Cardiac fibroblast (primary cell): ENCODE data around the gene PGAP2.
"Not testable (repeated sequence)": the region's sequence is repeated elsewhere in the genome, so short reads cannot be mapped to it uniquely, and the experiment has no call there.

Source experiments
- DNase-seq, 2 donors: peaks; one replicate each; pipeline versions ENCODE4 v3.0.0 to v3.0.0-alpha.2; 2010; ENCODE audit warnings: low read depth in 2 of 2
- H3K4me3 ChIP-seq, 2 donors: replicated peaks in 1 of 2; 1 replicate in 1 of 2; 2 replicates in 1 of 2; pipeline ENCODE4 v1.5.1; 2011; ENCODE audit warnings: low read depth in 2 of 2, low read length in 2 of 2, mild to moderate bottlenecking in 2 of 2, moderate library complexity in 1 of 2
- TF ChIP-seq, protein P1 (sequence below): IDR thresholded peaks from one replicate; pipeline ENCODE4 v1.5.1; 2011; ENCODE audit warnings: low read depth, mild to moderate bottlenecking, low read length, inconsistent platforms

Gene PGAP2

DNA sequence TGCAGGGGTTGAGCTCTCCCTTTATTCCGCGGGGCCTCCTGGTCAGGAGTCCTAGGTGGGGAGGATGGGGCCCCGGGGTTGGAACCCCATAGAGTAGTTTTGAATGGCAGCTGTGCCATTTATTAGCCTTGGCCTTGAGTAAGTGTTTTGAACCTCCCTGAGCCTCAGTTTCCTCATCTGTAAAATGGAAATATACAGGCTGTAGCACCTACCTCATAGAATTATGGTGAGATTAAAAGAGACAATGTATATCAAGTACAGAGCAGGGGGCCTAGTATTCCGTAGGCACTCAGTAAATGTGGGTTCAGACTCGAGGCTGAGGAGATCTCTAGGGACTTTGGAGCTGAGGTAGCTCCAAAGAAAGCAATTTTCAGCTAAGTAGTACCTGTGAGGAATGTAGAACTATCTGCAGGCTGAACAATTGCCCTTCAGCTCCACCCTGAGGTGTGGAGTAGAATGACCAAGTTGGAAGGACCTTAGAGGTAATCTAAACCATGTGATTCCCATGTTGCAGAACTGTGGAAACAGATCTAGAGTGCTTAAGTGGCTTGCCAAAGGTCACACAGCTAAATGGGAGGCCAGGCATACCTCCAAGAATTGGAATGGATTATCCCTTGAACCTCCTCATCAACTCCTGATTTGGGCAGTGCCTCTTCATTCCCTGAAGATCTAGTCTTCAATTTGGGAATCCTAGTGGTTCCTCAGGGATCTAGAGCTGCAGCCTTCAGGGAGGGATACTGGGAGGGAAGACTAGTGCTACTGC is 682 bp downstream of the PGAP2 start:
- DNase-seq: peak; percentile 55
- H3K4me3 ChIP-seq: peak overlapping the region; percentile 64 to 76
- TF ChIP-seq, protein P1, sequence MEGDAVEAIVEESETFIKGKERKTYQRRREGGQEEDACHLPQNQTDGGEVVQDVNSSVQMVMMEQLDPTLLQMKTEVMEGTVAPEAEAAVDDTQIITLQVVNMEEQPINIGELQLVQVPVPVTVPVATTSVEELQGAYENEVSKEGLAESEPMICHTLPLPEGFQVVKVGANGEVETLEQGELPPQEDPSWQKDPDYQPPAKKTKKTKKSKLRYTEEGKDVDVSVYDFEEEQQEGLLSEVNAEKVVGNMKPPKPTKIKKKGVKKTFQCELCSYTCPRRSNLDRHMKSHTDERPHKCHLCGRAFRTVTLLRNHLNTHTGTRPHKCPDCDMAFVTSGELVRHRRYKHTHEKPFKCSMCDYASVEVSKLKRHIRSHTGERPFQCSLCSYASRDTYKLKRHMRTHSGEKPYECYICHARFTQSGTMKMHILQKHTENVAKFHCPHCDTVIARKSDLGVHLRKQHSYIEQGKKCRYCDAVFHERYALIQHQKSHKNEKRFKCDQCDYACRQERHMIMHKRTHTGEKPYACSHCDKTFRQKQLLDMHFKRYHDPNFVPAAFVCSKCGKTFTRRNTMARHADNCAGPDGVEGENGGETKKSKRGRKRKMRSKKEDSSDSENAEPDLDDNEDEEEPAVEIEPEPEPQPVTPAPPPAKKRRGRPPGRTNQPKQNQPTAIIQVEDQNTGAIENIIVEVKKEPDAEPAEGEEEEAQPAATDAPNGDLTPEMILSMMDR: peak; percentile 33

DNA sequence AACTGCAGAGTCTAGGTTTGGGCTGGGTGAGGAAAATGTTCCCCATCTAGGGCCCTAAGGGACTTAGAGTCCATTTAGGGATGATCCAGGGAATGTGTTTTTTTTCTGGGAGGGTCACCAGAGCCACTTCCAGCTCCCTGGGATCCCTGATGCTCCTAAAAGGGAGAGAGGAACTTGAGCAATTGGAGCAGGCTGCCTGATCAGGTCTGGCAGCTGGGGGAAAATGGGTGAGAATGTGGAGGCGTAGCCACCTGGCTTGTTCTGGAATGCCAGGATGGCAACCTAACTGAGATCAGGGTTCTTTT is 1.2 kb downstream of the PGAP2 start:
- TF ChIP-seq, protein P1: no peak

DNA sequence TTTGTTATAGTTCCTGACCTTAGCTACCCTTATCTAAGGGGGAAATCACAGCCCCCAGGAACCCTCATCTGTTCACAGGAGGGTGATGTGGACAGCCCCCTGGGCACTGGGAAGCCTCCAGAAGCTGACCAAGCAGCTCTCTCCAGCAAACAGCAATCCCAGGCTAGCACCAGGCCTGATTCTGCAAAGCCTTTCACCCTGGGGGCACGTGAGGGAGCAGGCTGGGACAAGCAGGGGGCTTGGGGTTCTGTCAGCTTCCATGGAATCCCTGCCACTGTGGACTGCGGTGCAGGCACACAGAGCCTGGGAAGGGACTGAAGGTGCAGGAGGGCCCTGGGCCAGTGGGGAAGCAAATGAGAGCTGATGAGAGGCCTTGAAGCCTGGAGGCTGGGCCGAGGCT is 2.1 kb downstream of the PGAP2 start:
- TF ChIP-seq, protein P1: no peak
- no peak for DNase-seq
- H3K4me3 ChIP-seq: no peak overlapping the region

More for the DNA sequence above, 1.2 kb downstream of the PGAP2 start:
- DNase-seq: no peak
- no peak overlapping the region for H3K4me3 ChIP-seq

DNA sequence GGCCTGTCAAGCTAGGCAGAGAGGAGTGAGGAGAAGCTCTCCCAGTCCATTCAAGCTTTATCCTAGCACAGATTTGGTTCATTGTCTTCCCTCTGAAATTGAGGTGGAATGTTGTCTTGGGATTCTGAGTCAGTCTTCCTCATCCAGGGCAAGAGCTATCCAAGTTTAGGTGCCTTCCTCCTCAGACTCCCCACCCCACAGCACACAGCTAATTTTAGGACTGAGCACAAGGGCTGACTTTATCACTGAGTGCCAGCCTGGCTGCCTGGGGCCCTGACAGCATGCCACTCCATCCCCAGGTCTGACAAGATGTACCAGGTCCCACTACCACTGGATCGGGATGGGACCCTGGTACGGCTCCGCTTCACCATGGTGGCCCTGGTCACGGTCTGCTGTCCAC is 2.6 kb downstream of the PGAP2 start:
- no peak for DNase-seq
- H3K4me3 ChIP-seq: no peak overlapping the region
- TF ChIP-seq, protein P1: no peak

DNA sequence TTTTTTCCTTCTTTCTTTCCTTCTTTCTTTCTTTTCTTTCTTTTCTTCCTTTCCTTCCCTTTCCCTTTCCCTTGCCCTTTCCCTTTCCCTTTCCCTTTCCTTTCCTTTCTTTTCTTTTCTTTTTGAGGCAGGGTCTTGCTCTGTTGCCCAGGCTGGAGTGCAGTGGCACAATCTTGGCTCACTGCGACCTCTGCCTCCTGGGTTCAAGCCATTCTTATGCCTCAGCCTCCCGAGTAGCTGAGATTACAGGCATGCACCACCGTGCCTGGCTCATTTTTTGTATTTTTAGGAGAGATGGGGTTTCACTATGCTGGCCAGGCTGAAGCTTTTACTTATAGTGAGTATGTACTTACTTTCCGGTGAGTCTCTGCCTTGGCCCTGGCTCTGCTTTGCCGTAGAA is 6.5 kb downstream of the PGAP2 start:
- not testable (repeated sequence) for DNase-seq, H3K4me3 ChIP-seq

DNA sequence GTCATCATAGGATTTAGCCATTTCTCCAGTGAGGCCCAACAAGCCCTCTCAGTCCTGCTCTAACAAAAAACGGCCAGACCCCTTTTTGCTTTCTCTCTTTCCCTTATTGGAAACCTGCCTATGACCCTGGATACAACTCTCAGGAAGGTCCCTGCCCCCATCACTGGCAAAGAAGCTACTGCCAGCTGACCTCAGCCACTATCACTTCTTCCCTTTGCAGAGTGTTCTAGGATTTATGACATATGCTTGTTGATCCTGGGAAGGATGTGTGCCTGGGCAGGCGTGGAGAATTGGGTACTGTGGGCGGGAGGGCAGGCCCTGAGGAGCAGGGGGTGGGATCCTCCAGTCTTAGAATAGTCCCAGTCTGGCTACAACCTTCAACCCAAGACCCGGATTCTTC is 7.5 kb downstream of the PGAP2 start:
- TF ChIP-seq, protein P1: no peak
- no peak for DNase-seq
- no peak overlapping the region for H3K4me3 ChIP-seq

DNA sequence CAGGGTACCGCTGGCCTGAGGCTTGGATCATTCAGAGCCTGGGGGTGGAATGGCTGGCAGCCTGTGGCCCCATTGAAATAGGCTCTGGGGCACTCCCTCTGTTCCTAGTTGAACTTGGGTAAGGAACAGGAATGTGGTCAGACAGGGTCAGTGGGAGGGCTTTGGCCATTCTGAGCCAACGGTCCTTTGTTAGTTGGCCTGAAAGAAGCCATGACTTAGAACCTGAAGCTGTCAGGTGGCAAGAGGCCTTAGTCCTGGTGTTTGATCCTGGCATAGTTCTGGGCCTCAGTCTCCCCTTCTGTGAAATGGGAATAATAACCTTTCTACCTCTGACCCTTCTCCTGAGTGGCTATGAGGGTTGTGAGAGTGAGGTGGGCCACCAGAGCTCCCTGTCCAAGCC is 8.3 kb downstream of the PGAP2 start:
- no peak overlapping the region for H3K4me3 ChIP-seq
- TF ChIP-seq, protein P1: no peak
- DNase-seq: no peak
